ENCODE data around the gene HERPUD1.
"Not testable (repeated sequence)": the region's sequence is repeated elsewhere in the genome, so short reads cannot be mapped to it uniquely, and the experiment has no call there.

The HERPUD1 gene

GRCh38 chr16:56931271-56931891, 561 bp upstream of the HERPUD1 start:
- TF ChIP-seq ZFX (IDR thresholded peaks at IDR 0.05) = no peak
- no peak for TF ChIP-seq CTCF (conservative IDR thresholded peaks at IDR 0.05)
- peak overlapping the region; percentile 96 for H3K27ac ChIP-seq

- peak overlapping the region; percentile 96 for H3K27ac ChIP-seq
- TF ChIP-seq ZFX (IDR thresholded peaks at IDR 0.05) (no peak), CTCF (conservative IDR thresholded peaks at IDR 0.05) (no peak)
These were observed 1.0 kb downstream of the HERPUD1 start for GRCh38 chr16:56932721-56933619.

- no peak for TF ChIP-seq CTCF (conservative IDR thresholded peaks at IDR 0.05)
- no peak for TF ChIP-seq ZFX (IDR thresholded peaks at IDR 0.05)
- no peak overlapping the region for H3K27ac ChIP-seq
These were observed 2.1 kb downstream of the HERPUD1 start for GRCh38 chr16:56933828-56934598.

- H3K27ac ChIP-seq = not testable (repeated sequence)
These were observed 2.7 kb downstream of the HERPUD1 start for GRCh38 chr16:56934599-56935145.

GRCh38 chr16:56935201-56935600, 3.3 kb downstream of the HERPUD1 start:
- no peak overlapping the region for H3K27ac ChIP-seq
- TF ChIP-seq CTCF (conservative IDR thresholded peaks at IDR 0.05) = no peak
- TF ChIP-seq ZFX (IDR thresholded peaks at IDR 0.05) = no peak

- H3K27ac ChIP-seq = no peak overlapping the region
- TF ChIP-seq ZFX (IDR thresholded peaks at IDR 0.05) = no peak
- no peak for TF ChIP-seq CTCF (conservative IDR thresholded peaks at IDR 0.05)
These were observed 4.5 kb downstream of the HERPUD1 start for GRCh38 chr16:56936491-56936890.

GRCh38 chr16:56936950-56937349, 5.0 kb downstream of the HERPUD1 start:
- no peak overlapping the region for H3K27ac ChIP-seq

More at GRCh38 chr16:56936950-56937349, 5.0 kb downstream of the HERPUD1 start:
- TF ChIP-seq ZFX (IDR thresholded peaks at IDR 0.05) (no peak), CTCF (conservative IDR thresholded peaks at IDR 0.05) (no peak)
